H9 (cell line): ENCODE measurements around the gene ZC3H12C. TPM values are rescaled to one million over a fixed set of nuclear protein-coding genes. Genes with fewer than 3 reads are reported as not detected.
A peak's percentile ranks its signal among the peaks of the same experiment; 100 is the strongest.

Experiments used
- DNase-seq: peaks from one replicate; pipeline ENCODE4 v3.0.0-alpha.2; 2017
- H2AFZ ChIP-seq: one replicate; pipeline ENCODE4 v1.6.1; 2013; ENCODE audit warnings: mild to moderate bottlenecking, low read length, control low read depth, moderate library complexity
- H2AK5ac ChIP-seq: 2 replicates; pipeline ENCODE4 v1.6.1; 2013; ENCODE audit warnings: low read length, control low read depth, mixed read lengths; ENCODE audit not compliant: insufficient read length
- H2BK120ac ChIP-seq: one replicate; pipeline ENCODE4 v1.6.1; 2013; ENCODE audit warnings: low read depth, mild to moderate bottlenecking, low read length, control low read depth, inconsistent platforms; ENCODE audit not compliant: poor library complexity, severe bottlenecking
- H2BK12ac ChIP-seq: 2 replicates; pipeline ENCODE4 v1.6.1; 2013; ENCODE audit warnings: low read length, control low read depth, mixed read lengths, low read depth; ENCODE audit not compliant: insufficient read length
- H2BK15ac ChIP-seq: 2 replicates; pipeline ENCODE4 v1.6.1; 2013; ENCODE audit warnings: low read depth, low read length, control low read depth
- H2BK20ac ChIP-seq: one replicate; pipeline ENCODE4 v1.6.1; 2013; ENCODE audit warnings: low read depth, mild to moderate bottlenecking, low read length, control low read depth, inconsistent platforms; ENCODE audit not compliant: poor library complexity, severe bottlenecking
- H2BK5ac ChIP-seq: 2 replicates; pipeline ENCODE4 v1.6.1; 2013; ENCODE audit warnings: low read length, control low read depth, mixed read lengths; ENCODE audit not compliant: insufficient read length
- H3K14ac ChIP-seq: 2 replicates; pipeline ENCODE4 v1.6.1; 2013; ENCODE audit warnings: low read length, control low read depth; ENCODE audit not compliant: insufficient read depth
- H3K18ac ChIP-seq: 2 replicates; pipeline ENCODE4 v1.6.1; 2013; ENCODE audit warnings: low read depth, mild to moderate bottlenecking, mixed read lengths, low read length, control low read depth; ENCODE audit not compliant: insufficient read length
- H3K23ac ChIP-seq: 2 replicates; pipeline ENCODE4 v1.6.1; 2013; ENCODE audit warnings: low read length, control low read depth, mixed read lengths, low read depth; ENCODE audit not compliant: insufficient read length
- H3K23me2 ChIP-seq: 2 replicates; pipeline ENCODE4 v1.6.1; 2013; ENCODE audit warnings: low read depth, mild to moderate bottlenecking, mixed read lengths, low read length, control low read depth; ENCODE audit not compliant: insufficient read length, poor library complexity, severe bottlenecking
- H3K27ac ChIP-seq: 2 replicates; pipeline ENCODE4 v1.5.1; 2013; ENCODE audit warnings: low read length, control low read depth, mixed read lengths, low read depth; ENCODE audit not compliant: insufficient read length
- H3K27me3 ChIP-seq: 2 replicates; pipeline ENCODE4 v1.6.1; 2013; ENCODE audit warnings: low read length, control low read depth, inconsistent platforms; ENCODE audit not compliant: insufficient read depth
- H3K4ac ChIP-seq: 2 replicates; pipeline ENCODE4 v1.6.1; 2013; ENCODE audit warnings: low read depth, mild to moderate bottlenecking, control low read depth, inconsistent platforms, low read length, moderate library complexity
- H3K4me1 ChIP-seq: 2 replicates; pipeline ENCODE4 v1.6.1; 2013; ENCODE audit warnings: low read length, control low read depth, inconsistent platforms; ENCODE audit not compliant: insufficient read depth
- H3K4me2 ChIP-seq: 2 replicates; pipeline ENCODE4 v1.6.1; 2013; ENCODE audit warnings: low read length, control low read depth, mixed read lengths; ENCODE audit not compliant: insufficient read length, insufficient read depth
- H3K56ac ChIP-seq: 2 replicates; pipeline ENCODE4 v1.6.1; 2013; ENCODE audit warnings: low read depth, mild to moderate bottlenecking, mixed read lengths, low read length, control low read depth; ENCODE audit not compliant: insufficient read length
- H3K79me1 ChIP-seq: 2 replicates; pipeline ENCODE4 v1.6.1; 2013; ENCODE audit warnings: low read depth, mild to moderate bottlenecking, moderate library complexity, low read length, control low read depth, inconsistent platforms; ENCODE audit not compliant: insufficient read depth, poor library complexity, severe bottlenecking
- H3K79me2 ChIP-seq: 2 replicates; pipeline ENCODE4 v1.6.1; 2013; ENCODE audit warnings: low read length, control low read depth, inconsistent platforms; ENCODE audit not compliant: insufficient read depth
- H3K9ac ChIP-seq: 2 replicates; pipeline ENCODE4 v1.6.1; 2013; ENCODE audit warnings: low read length, control low read depth, mixed read lengths; ENCODE audit not compliant: insufficient read length; ENCODE audit errors: extremely low read depth
- H3K9me3 ChIP-seq: one replicate; pipeline ENCODE4 v1.6.1; 2013; ENCODE audit warnings: low read depth, low read length, inconsistent platforms; ENCODE audit not compliant: control insufficient read depth
- H3T11ph ChIP-seq: one replicate; pipeline ENCODE4 v1.6.1; 2013; ENCODE audit warnings: mild to moderate bottlenecking, low read length, control low read depth, inconsistent platforms
- H4K20me1 ChIP-seq: one replicate; pipeline ENCODE4 v1.6.1; 2013; ENCODE audit not compliant: control insufficient read depth, insufficient read length, insufficient read depth
- H4K5ac ChIP-seq: 2 replicates; pipeline ENCODE4 v1.6.1; 2013; ENCODE audit warnings: low read depth, mild to moderate bottlenecking, mixed read lengths, low read length, control low read depth; ENCODE audit not compliant: insufficient read length
- H4K8ac ChIP-seq: replicated peaks from 2 replicates; pipeline ENCODE4 v1.6.1; 2013; ENCODE audit warnings: low read length, control low read depth, mixed read lengths, low read depth; ENCODE audit not compliant: insufficient read length
- H4K91ac ChIP-seq: 2 replicates; pipeline ENCODE4 v1.6.1; 2013; ENCODE audit warnings: low read depth, mild to moderate bottlenecking, moderate library complexity, mixed read lengths, low read length, control low read depth; ENCODE audit not compliant: insufficient read length
- H3K27ac Mint-ChIP-seq, 3 experiments: 2 replicates in 2 of 3; 3 replicates in 1 of 3; pipeline ENCODE4 v1.8.0; 2020 to 2021; ENCODE audit warnings: mixed read lengths in 3 of 3, mild to moderate bottlenecking in 1 of 3, moderate library complexity in 1 of 3
- H3K27me3 Mint-ChIP-seq: 2 replicates; pipeline ENCODE4 v1.8.0; 2021; ENCODE audit warnings: low read depth, mild to moderate bottlenecking, moderate library complexity, mixed read lengths
- H3K36me3 Mint-ChIP-seq, 3 experiments: 2 replicates in 2 of 3; 3 replicates in 1 of 3; pipeline ENCODE4 v1.8.0; 2020 to 2021; ENCODE audit warnings: low read depth in 3 of 3, mixed read lengths in 3 of 3; ENCODE audit not compliant: insufficient read depth in 1 of 3
- H3K4me1 Mint-ChIP-seq, 2 experiments: 2 replicates each; pipeline ENCODE4 v1.8.0; 2020; ENCODE audit warnings: mixed read lengths in 2 of 2
- H3K4me3 Mint-ChIP-seq, 2 experiments: 2 replicates in 1 of 2; 3 replicates in 1 of 2; pipeline ENCODE4 v1.8.0; 2020 to 2021; ENCODE audit warnings: mild to moderate bottlenecking in 2 of 2, mixed read lengths in 2 of 2, moderate library complexity in 1 of 2
- H3K9me3 Mint-ChIP-seq, 2 experiments: 2 replicates in 1 of 2; 3 replicates in 1 of 2; pipeline ENCODE4 v1.8.0; 2020; ENCODE audit warnings: mild to moderate bottlenecking in 2 of 2, mixed read lengths in 2 of 2, moderate library complexity in 1 of 2
- CTCF ChIP-seq: fragments of 200-600 bp; sonication (generic); conservative IDR thresholded peaks from 3 replicates; pipeline ENCODE4 v1.8.0; 2021; ENCODE audit warnings: antibody characterized with exemption, mild to moderate bottlenecking
- WGBS: extraction: QIAGEN DNeasy Blood & Tissue Kit; methylation state at CpG from one replicate; pipeline ENCODE4 v1.1.7; 2013; ENCODE audit warnings: missing lambda C conversion rate, low lambda C conversion rate, mixed read lengths; ENCODE audit not compliant: insufficient read length; ENCODE audit errors: extremely low coverage; 5-methylcytosine and 5-hydroxymethylcytosine counted together
- total RNA-seq: library from RNA; stranded (reverse); gene quantifications from 2 replicates; pipeline ENCODE4 v1.2.1, GENCODE V29; 2021

The ZC3H12C gene
- total RNA-seq, 1 experiment from 2014 or later, result 4.8 TPM

- H3K27ac ChIP-seq, result no peak overlapping the region
- H3K4me2 ChIP-seq, result no peak overlapping the region
- no CpG with 5 or more reads among the region's 2 CpGs for WGBS
- no peak overlapping the region for H2AK5ac ChIP-seq
- H3K56ac ChIP-seq, result no peak overlapping the region
- H4K5ac ChIP-seq, result no peak overlapping the region
- Mint-ChIP-seq H3K27me3 (no peaks in the 10 kb centered on the region), H3K4me3 (peak overlapping the region in 1 of 2 experiments; percentile 37; a peak in 1 of 5 replicates), H3K9me3 (no peaks in the 10 kb centered on the region), H3K36me3 (0 out of 7 replicates have a peak, but pooled peaks cover 0 to 3% (median 0%) of the 10 kb centered on the region in 3 experiments), H3K4me1 (peaks cover 51 to 71% of the 10 kb centered on the region in 2 experiments), H3K27ac (peak overlapping the region; percentile 41 to 97 (median 97); a peak in 6 of 7 replicates)
- H2BK20ac ChIP-seq, result no peak overlapping the region
- H2BK120ac ChIP-seq, result no peak overlapping the region
- H2BK12ac ChIP-seq, result no peak overlapping the region
- H4K8ac ChIP-seq, result no peak overlapping the region
- H3K23ac ChIP-seq, result no peak overlapping the region
- no peak overlapping the region for H4K91ac ChIP-seq
- H3K9ac ChIP-seq, result no peak overlapping the region
- DNase-seq, result no peak
- peaks cover 4% of the 10 kb centered on the region; the same call in 1 of the 2 replicates for H3K4me1 ChIP-seq
- H3T11ph ChIP-seq, result no peak overlapping the region
- no peaks in the 10 kb centered on the region for H4K20me1 ChIP-seq
- H3K18ac ChIP-seq, result no peak overlapping the region
- no peak overlapping the region for H2AFZ ChIP-seq
- no peaks in the 10 kb centered on the region for H3K9me3 ChIP-seq
- H2BK5ac ChIP-seq, result no peak overlapping the region
- H3K4ac ChIP-seq, result no peak overlapping the region
- H3K27me3 ChIP-seq, result no peaks in the 10 kb centered on the region
- H3K23me2 ChIP-seq, result no peaks in the 10 kb centered on the region
- H2BK15ac ChIP-seq, result no peak overlapping the region
- no peaks in the 10 kb centered on the region for H3K79me2 ChIP-seq
- no peak for TF ChIP-seq CTCF
- no peaks in the 10 kb centered on the region for H3K79me1 ChIP-seq
- no peak overlapping the region for H3K14ac ChIP-seq
Observed at GRCh38 chr11:110128161-110128560, 35.0 kb downstream of the ZC3H12C start.
